ENCODE measurements around the gene EXOC6B. TPM values are rescaled to one million over a fixed set of nuclear protein-coding genes. Genes with fewer than 3 reads are reported as not detected.

EXOC6B gene
- total and polyA plus RNA-seq, 10 of the 15 experiments (the other 5 are each of a cell fraction or from before 2014, with no cell fraction given), result 0.23 to 2.2 (median 1.2) TPM

DNA sequence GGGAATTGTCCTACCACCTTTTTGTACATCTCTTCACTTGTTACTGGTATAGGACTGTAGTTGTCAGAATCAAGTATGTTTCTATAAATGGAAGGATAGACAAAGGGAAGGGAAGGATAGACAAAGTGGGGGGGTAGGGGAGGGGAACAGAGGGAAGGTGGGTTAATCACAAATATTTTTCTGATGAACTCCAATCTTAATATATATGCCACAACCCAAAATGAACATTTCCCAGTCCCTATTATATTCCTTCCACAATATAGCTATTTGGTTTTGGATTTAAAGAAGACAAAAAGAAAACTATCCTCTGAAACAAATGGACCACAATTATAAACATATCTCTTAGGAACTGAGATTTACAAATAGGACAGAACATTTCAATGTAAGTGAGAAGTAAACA is 329.4 kb downstream of the EXOC6B start (continued):
- TF ChIP-seq, protein P1, sequence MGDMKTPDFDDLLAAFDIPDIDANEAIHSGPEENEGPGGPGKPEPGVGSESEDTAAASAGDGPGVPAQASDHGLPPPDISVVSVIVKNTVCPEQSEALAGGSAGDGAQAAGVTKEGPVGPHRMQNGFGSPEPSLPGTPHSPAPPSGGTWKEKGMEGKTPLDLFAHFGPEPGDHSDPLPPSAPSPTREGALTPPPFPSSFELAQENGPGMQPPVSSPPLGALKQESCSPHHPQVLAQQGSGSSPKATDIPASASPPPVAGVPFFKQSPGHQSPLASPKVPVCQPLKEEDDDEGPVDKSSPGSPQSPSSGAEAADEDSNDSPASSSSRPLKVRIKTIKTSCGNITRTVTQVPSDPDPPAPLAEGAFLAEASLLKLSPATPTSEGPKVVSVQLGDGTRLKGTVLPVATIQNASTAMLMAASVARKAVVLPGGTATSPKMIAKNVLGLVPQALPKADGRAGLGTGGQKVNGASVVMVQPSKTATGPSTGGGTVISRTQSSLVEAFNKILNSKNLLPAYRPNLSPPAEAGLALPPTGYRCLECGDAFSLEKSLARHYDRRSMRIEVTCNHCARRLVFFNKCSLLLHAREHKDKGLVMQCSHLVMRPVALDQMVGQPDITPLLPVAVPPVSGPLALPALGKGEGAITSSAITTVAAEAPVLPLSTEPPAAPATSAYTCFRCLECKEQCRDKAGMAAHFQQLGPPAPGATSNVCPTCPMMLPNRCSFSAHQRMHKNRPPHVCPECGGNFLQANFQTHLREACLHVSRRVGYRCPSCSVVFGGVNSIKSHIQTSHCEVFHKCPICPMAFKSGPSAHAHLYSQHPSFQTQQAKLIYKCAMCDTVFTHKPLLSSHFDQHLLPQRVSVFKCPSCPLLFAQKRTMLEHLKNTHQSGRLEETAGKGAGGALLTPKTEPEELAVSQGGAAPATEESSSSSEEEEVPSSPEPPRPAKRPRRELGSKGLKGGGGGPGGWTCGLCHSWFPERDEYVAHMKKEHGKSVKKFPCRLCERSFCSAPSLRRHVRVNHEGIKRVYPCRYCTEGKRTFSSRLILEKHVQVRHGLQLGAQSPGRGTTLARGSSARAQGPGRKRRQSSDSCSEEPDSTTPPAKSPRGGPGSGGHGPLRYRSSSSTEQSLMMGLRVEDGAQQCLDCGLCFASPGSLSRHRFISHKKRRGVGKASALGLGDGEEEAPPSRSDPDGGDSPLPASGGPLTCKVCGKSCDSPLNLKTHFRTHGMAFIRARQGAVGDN (IDR thresholded peaks at IDR 0.05), result no peak
- TF ChIP-seq, protein P2, sequence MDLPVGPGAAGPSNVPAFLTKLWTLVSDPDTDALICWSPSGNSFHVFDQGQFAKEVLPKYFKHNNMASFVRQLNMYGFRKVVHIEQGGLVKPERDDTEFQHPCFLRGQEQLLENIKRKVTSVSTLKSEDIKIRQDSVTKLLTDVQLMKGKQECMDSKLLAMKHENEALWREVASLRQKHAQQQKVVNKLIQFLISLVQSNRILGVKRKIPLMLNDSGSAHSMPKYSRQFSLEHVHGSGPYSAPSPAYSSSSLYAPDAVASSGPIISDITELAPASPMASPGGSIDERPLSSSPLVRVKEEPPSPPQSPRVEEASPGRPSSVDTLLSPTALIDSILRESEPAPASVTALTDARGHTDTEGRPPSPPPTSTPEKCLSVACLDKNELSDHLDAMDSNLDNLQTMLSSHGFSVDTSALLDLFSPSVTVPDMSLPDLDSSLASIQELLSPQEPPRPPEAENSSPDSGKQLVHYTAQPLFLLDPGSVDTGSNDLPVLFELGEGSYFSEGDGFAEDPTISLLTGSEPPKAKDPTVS (IDR thresholded peaks at IDR 0.05; ENCODE audit: low read depth, low read length), result no peak
- TF ChIP-seq NR2F1 (conservative IDR thresholded peaks at IDR 0.05), result no peak

DNA sequence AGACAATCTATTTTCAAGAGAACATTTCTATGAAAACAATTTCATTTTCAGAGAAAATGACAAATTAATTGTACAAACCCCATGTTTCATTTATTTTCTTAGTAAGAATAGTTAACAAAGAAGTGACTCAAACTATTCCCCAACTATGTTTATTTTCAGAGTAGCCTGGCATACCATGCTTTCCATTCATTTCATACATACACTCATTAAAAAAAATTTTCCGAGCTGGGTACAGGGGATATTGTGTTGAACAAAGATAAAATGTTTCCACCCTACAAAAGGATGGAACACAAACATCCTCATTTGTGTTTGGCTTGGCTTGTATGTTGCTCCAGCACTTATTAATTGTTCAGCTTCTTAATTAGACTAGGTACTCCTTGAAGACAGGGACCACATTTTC is 331.4 kb downstream of the EXOC6B start:
- POLR2A ChIA-PET, result no interaction called here
- DNase-seq (ENCODE audit: low read depth, low spot score) (no peak), FAIRE-seq (no peak), ATAC-seq (no peak)
- intact Hi-C loops (cut with micrococcal nuclease; ENCODE audit: unreplicated experiment), result no loop called here
- Histone ChIP-seq H3K4me3 (no peak overlapping the region), H2AFZ (ENCODE audit: control insufficient read depth, low read depth, low read length) (no peak overlapping the region), H3K9me3 (replicated peaks; ENCODE audit: control insufficient read depth, insufficient read depth, low read length) (no peaks in the 10 kb centered on the region), H4K20me1 (ENCODE audit: control insufficient read depth, insufficient read depth) (no peaks in the 10 kb centered on the region), H3K27me3 (replicated peaks in 1 of 2; ENCODE audit: control insufficient read depth in 2 of 2, insufficient read depth in 2 of 2, low read length in 1 of 2) (no peaks in the 10 kb centered on the region), H3K27ac (ENCODE audit: control insufficient read depth, insufficient read depth) (no peak overlapping the region), H3K4me2 (ENCODE audit: control insufficient read depth, insufficient read depth) (no peak overlapping the region), H3K36me3 (ENCODE audit: control insufficient read depth in 2 of 2, insufficient read depth in 2 of 2, low read length in 1 of 2) (no peaks in the 10 kb centered on the region), H3K4me1 (ENCODE audit: control insufficient read depth, insufficient read depth, low read length) (no peaks in the 10 kb centered on the region), H3K9ac (ENCODE audit: control insufficient read depth, insufficient read depth, low read length) (no peak overlapping the region), H3K79me2 (ENCODE audit: control insufficient read depth, insufficient read depth, low read length) (no peaks in the 10 kb centered on the region)
- CTCF ChIA-PET, result no interaction called here
- RAD21 ChIA-PET (ENCODE audit: unreplicated experiment), result no interaction called here
- SMC1A ChIA-PET (ENCODE audit: uncharacterized antibody, unreplicated experiment), result interaction anchor here (0.6 kb wide), 1 partner anchor 217 kb away, joined by 3 read pairs; no protein-coding TSS in a partner anchor
- in situ Hi-C loops (cut with MboI), result no loop called here
- no TSS peak for BruUV-seq (replicated peaks)
- WGBS (ENCODE audit: insufficient coverage, insufficient replicate concordance, low lambda C conversion rate, missing lambda C conversion rate), result 92% methylated on average over 1 of the region's 1 CpG
- no peak for TF ChIP-seq SKIL (IDR thresholded peaks at IDR 0.05; ENCODE audit: low read depth, poor library complexity, severe bottlenecking)
- TF ChIP-seq BACH1 (IDR thresholded peaks at IDR 0.05; ENCODE audit: borderline replicate concordance), result no peak
- TF ChIP-seq TCF3 (IDR thresholded peaks at IDR 0.05; ENCODE audit: borderline replicate concordance, insufficient read depth, low read depth, low read length), result no peak
- no peak for TF ChIP-seq NFYA (IDR thresholded peaks at IDR 0.05; ENCODE audit: borderline replicate concordance, low read depth, low read length)
- TF ChIP-seq ATF7 (IDR thresholded peaks at IDR 0.05; ENCODE audit: low read depth), result no peak
- no peak for TF ChIP-seq ZSCAN29 (IDR thresholded peaks at IDR 0.05)
- no peak for TF ChIP-seq EP300 (IDR thresholded peaks at IDR 0.05; ENCODE audit: borderline replicate concordance in 1 of 2, control insufficient read depth in 1 of 2, low read depth in 2 of 2, low read length in 2 of 2)
- TF ChIP-seq ZBTB33 (IDR thresholded peaks at IDR 0.05), result no peak
- TF ChIP-seq ZNF622 (IDR thresholded peaks at IDR 0.05), result no peak
- no peak for TF ChIP-seq SRF (IDR thresholded peaks at IDR 0.05; ENCODE audit: low read depth in 2 of 2, low read length in 2 of 2)
- TF ChIP-seq SREBF2 (IDR thresholded peaks at IDR 0.05; ENCODE audit: low read length), result no peak

Data from GM12878 (cell line).